ENCODE data around the gene ANKLE2. TPM values are rescaled to one million over a fixed set of nuclear protein-coding genes. Genes with fewer than 3 reads are reported as not detected.

Gene ANKLE2
- total RNA-seq, 2 donors from 2014 or later: 78.0 to 104 TPM

DNA sequence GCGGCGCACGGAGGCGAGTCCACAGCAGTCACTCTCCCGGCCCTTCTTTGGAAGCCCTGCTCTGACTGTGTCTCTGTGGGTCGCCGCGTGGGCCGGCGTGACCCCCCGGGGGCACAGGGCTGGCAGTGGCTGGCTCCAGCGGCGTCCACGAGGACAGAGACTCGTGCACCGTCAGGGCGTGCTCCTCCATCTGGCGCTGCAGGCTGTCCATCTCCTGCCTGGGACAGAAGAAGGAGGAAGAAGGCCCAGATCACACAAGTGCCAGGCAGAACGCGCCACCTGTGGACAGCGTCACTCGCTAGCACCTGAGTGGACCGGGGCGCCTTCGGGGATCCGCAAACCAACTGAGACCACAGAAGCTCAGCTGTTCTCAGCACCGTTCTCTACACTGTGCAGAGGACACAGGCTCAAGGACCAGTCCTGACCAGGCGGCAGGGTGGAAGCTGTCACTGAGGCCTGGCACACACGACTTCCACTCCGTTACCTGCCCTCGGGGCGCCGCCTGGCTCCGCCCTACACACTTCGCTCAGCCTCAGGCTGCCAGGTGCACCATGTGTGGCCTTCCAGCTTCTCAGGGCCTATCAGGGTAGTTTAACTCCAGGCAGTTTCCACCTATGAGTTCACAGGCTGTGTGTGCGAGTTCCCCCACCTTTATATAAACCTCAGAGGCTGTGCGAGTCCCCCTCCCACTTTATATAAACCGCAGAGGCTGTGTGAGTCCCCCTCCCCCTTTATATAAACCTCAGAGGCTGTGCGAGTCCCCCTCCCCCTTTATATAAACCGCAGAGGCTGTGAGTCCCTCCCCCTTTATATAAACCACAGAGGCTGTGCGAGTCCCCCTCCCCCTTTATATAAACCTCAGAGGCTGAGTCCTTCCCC is 11.7 kb upstream of the ANKLE2 start:
- no peaks in the 10 kb centered on the region for H3K9me3 ChIP-seq
- ATAC-seq (ENCODE audit: insufficient number of reproducible peaks, low FRiP score, low read depth) (no peak), DNase-seq (ENCODE audit: low spot score) (no peak)
- H3K4me3 ChIP-seq: no peak overlapping the region
- H3K27me3 ChIP-seq (replicated peaks; ENCODE audit: insufficient read depth): no peaks in the 10 kb centered on the region
- peaks cover 0 to 5% of the 10 kb centered on the region in 2 donors for H3K4me1 ChIP-seq (ENCODE audit: control insufficient read depth in 1 of 2, low read depth in 2 of 2)
- TF ChIP-seq, protein P1, sequence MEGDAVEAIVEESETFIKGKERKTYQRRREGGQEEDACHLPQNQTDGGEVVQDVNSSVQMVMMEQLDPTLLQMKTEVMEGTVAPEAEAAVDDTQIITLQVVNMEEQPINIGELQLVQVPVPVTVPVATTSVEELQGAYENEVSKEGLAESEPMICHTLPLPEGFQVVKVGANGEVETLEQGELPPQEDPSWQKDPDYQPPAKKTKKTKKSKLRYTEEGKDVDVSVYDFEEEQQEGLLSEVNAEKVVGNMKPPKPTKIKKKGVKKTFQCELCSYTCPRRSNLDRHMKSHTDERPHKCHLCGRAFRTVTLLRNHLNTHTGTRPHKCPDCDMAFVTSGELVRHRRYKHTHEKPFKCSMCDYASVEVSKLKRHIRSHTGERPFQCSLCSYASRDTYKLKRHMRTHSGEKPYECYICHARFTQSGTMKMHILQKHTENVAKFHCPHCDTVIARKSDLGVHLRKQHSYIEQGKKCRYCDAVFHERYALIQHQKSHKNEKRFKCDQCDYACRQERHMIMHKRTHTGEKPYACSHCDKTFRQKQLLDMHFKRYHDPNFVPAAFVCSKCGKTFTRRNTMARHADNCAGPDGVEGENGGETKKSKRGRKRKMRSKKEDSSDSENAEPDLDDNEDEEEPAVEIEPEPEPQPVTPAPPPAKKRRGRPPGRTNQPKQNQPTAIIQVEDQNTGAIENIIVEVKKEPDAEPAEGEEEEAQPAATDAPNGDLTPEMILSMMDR (IDR thresholded peaks at IDR 0.05): no peak
- peaks cover 58% of the 10 kb centered on the region for H3K36me3 ChIP-seq
- H3K27ac ChIP-seq: no peak overlapping the region

DNA sequence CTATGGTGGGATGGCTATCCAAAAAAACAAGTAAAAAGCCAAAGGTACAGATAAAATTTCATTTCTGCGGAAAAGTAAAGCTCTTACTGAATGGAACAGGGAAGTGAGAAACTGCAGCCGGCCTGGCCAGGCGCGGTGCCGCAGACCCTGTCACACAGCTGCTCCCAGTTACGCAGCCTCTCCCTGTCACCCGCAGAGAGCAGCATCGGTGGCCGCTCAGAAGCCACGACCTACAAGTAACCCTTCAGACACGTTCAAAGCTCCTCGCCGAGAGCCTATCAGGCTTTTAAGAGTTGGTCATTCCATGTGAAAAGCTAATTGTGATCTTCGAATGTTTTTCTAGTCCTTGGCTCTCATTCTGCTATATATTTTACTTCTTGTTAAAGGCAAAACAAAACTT is 11.0 kb upstream of the ANKLE2 start:
- no peak overlapping the region for H3K27ac ChIP-seq
- H3K27me3 ChIP-seq (replicated peaks; ENCODE audit: insufficient read depth): no peaks in the 10 kb centered on the region
- ATAC-seq (ENCODE audit: insufficient number of reproducible peaks, low FRiP score, low read depth): no peak
- no peak for DNase-seq (ENCODE audit: low spot score)
- no peak overlapping the region for H3K4me3 ChIP-seq
- H3K9me3 ChIP-seq: no peaks in the 10 kb centered on the region
- peaks cover 52% of the 10 kb centered on the region for H3K36me3 ChIP-seq
- H3K4me1 ChIP-seq (ENCODE audit: control insufficient read depth in 1 of 2, low read depth in 2 of 2): peaks cover 0 to 5% of the 10 kb centered on the region in 2 donors
- TF ChIP-seq, protein P1 (IDR thresholded peaks at IDR 0.05): no peak

DNA sequence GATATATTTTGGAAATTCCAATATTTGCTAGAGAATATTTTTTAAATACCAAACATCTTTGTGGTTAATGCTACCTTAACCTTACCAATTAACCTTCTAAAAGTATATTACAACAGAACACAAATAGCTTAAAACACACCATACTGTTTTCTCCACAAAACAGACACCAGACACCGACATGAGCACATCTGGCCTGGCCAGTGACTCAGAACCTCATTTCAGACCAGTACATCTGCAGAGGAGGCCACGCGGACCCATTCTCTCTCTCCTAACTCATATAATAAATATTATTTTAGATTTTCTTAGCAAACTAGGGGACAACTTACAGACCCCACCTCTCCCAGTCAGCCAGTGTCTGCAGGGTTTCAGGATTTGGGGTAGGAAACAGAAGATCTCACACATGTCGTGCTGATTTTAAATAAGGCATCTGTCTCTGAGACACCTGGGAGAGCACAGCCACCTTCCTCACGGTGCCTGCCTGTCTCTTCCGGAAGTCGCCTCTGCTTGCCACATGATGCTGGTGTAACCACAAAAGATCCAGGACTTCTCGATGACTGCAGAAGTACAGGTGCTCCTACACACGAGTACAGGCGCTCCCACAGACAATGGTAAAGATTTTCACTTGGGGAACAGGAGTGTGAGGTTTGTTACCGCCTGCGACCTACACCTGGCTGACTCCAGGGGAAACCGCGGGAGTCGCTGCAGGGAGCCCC is 9.7 kb upstream of the ANKLE2 start:
- Histone ChIP-seq H3K27me3 (replicated peaks; ENCODE audit: insufficient read depth) (no peaks in the 10 kb centered on the region), H3K27ac (no peak overlapping the region), H3K36me3 (peaks cover 40% of the 10 kb centered on the region), H3K9me3 (no peaks in the 10 kb centered on the region), H3K4me1 (ENCODE audit: control insufficient read depth in 1 of 2, low read depth in 2 of 2) (peaks cover 0 to 10% of the 10 kb centered on the region in 2 donors), H3K4me3 (no peak overlapping the region)
- DNase-seq (ENCODE audit: low spot score): no peak
- ATAC-seq (ENCODE audit: insufficient number of reproducible peaks, low FRiP score, low read depth): no peak
- TF ChIP-seq, protein P1 (IDR thresholded peaks at IDR 0.05): no peak

DNA sequence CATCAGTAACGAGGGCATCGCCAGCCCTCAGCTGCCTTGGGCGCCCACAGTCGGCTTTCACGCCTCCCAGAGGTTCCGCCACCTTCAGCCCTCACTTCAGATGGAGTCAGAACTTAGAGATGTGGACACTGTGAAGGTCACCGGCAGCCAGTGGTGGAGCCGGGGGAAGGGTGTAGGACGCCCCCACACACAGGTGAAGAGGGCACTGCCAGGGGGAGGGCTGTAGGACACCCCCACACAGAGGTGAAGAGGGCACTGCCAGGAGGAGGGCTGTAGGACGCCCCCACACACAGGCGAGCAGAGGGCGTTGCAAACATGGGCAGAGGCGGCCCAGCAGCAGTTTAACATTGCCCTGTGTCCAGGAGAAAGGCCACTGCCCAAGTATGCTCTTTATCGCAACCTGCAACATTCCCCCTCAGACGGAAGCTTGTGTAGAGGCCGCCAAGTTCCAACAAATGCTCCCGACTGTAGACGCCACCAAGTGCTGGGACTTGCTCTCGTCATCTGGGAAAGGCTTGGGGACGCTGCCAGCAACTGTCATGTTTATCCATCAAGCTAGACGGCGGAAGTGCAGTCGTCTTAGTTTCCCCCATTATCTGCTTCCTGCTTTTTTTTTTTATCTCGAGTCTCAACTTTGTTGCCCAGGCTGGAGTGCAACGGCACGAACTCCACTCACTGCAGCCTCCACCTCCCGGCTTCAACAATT is 4.9 kb upstream of the ANKLE2 start:
- TF ChIP-seq, protein P1 (IDR thresholded peaks at IDR 0.05): no peak
- Histone ChIP-seq H3K27me3 (replicated peaks; ENCODE audit: insufficient read depth) (no peaks in the 10 kb centered on the region), H3K27ac (peak overlapping the region; percentile 30), H3K4me3 (no peak overlapping the region), H3K36me3 (peaks cover 1% of the 10 kb centered on the region), H3K9me3 (no peaks in the 10 kb centered on the region), H3K4me1 (ENCODE audit: control insufficient read depth in 1 of 2, low read depth in 2 of 2) (peaks cover 0 to 22% of the 10 kb centered on the region in 2 donors)
- DNase-seq (ENCODE audit: low spot score) (no peak), ATAC-seq (ENCODE audit: insufficient number of reproducible peaks, low FRiP score, low read depth) (no peak)

DNA sequence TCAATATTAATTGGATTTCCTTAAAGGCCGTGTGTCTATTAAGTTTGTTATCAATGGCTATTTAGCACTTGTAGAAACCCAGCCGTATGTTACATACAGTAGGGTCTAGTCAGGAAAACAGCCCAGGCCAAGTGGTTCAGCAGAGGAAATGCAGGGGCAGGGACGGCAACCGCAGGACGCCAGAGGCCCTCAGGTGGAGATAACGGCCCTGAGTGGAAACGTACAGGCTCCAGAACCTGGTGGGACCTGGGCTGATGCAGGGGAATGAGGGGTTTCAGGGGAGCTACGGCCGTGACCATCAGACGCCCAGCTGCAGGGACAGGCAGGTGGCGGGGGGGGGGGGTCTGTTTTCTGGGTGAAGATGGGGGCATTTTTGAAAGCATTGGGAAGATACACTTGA is 3.7 kb upstream of the ANKLE2 start:
- Histone ChIP-seq H3K4me3 (no peak overlapping the region), H3K27ac (no peak overlapping the region), H3K27me3 (replicated peaks; ENCODE audit: insufficient read depth) (no peaks in the 10 kb centered on the region), H3K9me3 (no peaks in the 10 kb centered on the region), H3K36me3 (no peaks in the 10 kb centered on the region), H3K4me1 (ENCODE audit: control insufficient read depth in 1 of 2, low read depth in 2 of 2) (peaks cover 3 to 27% of the 10 kb centered on the region in 2 donors)
- no peak for DNase-seq (ENCODE audit: low spot score)
- no peak for ATAC-seq (ENCODE audit: insufficient number of reproducible peaks, low FRiP score, low read depth)
- TF ChIP-seq, protein P1 (IDR thresholded peaks at IDR 0.05): no peak
